Esophagus squamous epithelium (tissue), 4 donors: ENCODE data around the gene ARFGEF3.

Experiments
- CTCF ChIP-seq, 6 experiments: fragments of 450-650 bp in 4 of 6; fragments of 200-600 bp in 2 of 6; sonication (generic) in 2 of 6; IDR thresholded peaks; one replicate each; pipeline ENCODE4 v1.5.1; 2016 to 2019; ENCODE audit warnings: antibody characterized with exemption in 6 of 6, mild to moderate bottlenecking in 4 of 6, moderate library complexity in 4 of 6
- POLR2A ChIP-seq, 4 donors: fragments of 450-650 bp; IDR thresholded peaks; one replicate each; pipeline ENCODE4 v1.6.1; 2017; ENCODE audit warnings: antibody characterized with exemption in 4 of 4, mild to moderate bottlenecking in 4 of 4, moderate library complexity in 3 of 4

GRCh38 chr6:138275976-138276375 lies 114.2 kb downstream of the ARFGEF3 start:
- TF ChIP-seq CTCF (IDR thresholded peaks at IDR 0.05) = no peak
- TF ChIP-seq POLR2A (IDR thresholded peaks at IDR 0.05) = no peak
